IMR-90 (cell line): Measurements from ENCODE around the gene ELOB.

Experiments
- CHD1 ChIP-seq: IDR thresholded peaks from 2 replicates; pipeline ENCODE4 v1.6.1; 2012; ENCODE audit warnings: low read depth, low read length, improper control_type of control experiment
- FOS ChIP-seq: fragments of 150-350 bp; IDR thresholded peaks from 2 replicates; pipeline ENCODE4 v1.6.1; 2016; ENCODE audit warnings: low read depth, low read length
- MAFK ChIP-seq: IDR thresholded peaks from 2 replicates; pipeline ENCODE4 v1.6.1; 2012; ENCODE audit warnings: low read depth, low read length, improper control_type of control experiment
- MXI1 ChIP-seq: IDR thresholded peaks from 2 replicates; pipeline ENCODE4 v1.6.1; 2012; ENCODE audit warnings: low read depth, mild to moderate bottlenecking, low read length, moderate library complexity, borderline replicate concordance
- NFE2L2 ChIP-seq: fragments of 150-350 bp; IDR thresholded peaks from 2 replicates; pipeline ENCODE4 v1.6.1; 2016; ENCODE audit warnings: low read depth, mild to moderate bottlenecking, low read length
- POLR2A ChIP-seq: IDR thresholded peaks from 2 replicates; pipeline ENCODE4 v1.6.1; 2012; ENCODE audit warnings: mild to moderate bottlenecking, low read depth, low read length
- RAD21 ChIP-seq: IDR thresholded peaks from 2 replicates; pipeline ENCODE4 v1.6.1; 2012; ENCODE audit warnings: low read length, improper control_type of control experiment
- RCOR1 ChIP-seq: IDR thresholded peaks from 2 replicates; pipeline ENCODE4 v1.6.1; 2012; ENCODE audit warnings: mild to moderate bottlenecking, low read length, improper control_type of control experiment; ENCODE audit not compliant: insufficient replicate concordance
- RFX5 ChIP-seq: IDR thresholded peaks from 2 replicates; pipeline ENCODE4 v1.8.0; 2012; ENCODE audit warnings: low read depth, mild to moderate bottlenecking, low read length, moderate library complexity
- TF ChIP-seq, protein P1 (sequence below): conservative IDR thresholded peaks from 2 replicates; pipeline ENCODE4 v1.5.1; 2012; ENCODE audit warnings: mild to moderate bottlenecking, low read depth, low read length, improper control_type of control experiment

GRCh38 chr16:2764718-2765117 is 12.4 kb downstream of the ELOB start:
- TF ChIP-seq, protein P1, sequence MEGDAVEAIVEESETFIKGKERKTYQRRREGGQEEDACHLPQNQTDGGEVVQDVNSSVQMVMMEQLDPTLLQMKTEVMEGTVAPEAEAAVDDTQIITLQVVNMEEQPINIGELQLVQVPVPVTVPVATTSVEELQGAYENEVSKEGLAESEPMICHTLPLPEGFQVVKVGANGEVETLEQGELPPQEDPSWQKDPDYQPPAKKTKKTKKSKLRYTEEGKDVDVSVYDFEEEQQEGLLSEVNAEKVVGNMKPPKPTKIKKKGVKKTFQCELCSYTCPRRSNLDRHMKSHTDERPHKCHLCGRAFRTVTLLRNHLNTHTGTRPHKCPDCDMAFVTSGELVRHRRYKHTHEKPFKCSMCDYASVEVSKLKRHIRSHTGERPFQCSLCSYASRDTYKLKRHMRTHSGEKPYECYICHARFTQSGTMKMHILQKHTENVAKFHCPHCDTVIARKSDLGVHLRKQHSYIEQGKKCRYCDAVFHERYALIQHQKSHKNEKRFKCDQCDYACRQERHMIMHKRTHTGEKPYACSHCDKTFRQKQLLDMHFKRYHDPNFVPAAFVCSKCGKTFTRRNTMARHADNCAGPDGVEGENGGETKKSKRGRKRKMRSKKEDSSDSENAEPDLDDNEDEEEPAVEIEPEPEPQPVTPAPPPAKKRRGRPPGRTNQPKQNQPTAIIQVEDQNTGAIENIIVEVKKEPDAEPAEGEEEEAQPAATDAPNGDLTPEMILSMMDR, result no peak
- TF ChIP-seq CHD1 (no peak), NFE2L2 (no peak), RCOR1 (no peak), RFX5 (no peak), POLR2A (no peak), MXI1 (no peak), FOS (no peak), RAD21 (no peak), MAFK (no peak)
